Adipocyte (in vitro differentiated cells): ENCODE measurements around the gene F2RL3.

Source experiments
- DNase-seq: peaks from one replicate; pipeline ENCODE4 v3.0.0-alpha.2; 2015; ENCODE audit warnings: low read depth
- H3K27me3 ChIP-seq: replicated peaks from 2 replicates; pipeline ENCODE4 v1.7.0; 2013; ENCODE audit warnings: mild to moderate bottlenecking, low read length, moderate library complexity; ENCODE audit not compliant: control insufficient read depth, insufficient read depth
- H3K36me3 ChIP-seq: 2 replicates; pipeline ENCODE4 v1.7.0; 2013; ENCODE audit warnings: low read length, mild to moderate bottlenecking, moderate library complexity; ENCODE audit not compliant: control insufficient read depth, insufficient read depth, severe bottlenecking
- H3K4me1 ChIP-seq: 2 replicates; pipeline ENCODE4 v1.7.0; 2013; ENCODE audit warnings: mild to moderate bottlenecking, low read length, moderate library complexity; ENCODE audit not compliant: control insufficient read depth, insufficient read depth
- H3K4me3 ChIP-seq: 2 replicates; pipeline ENCODE4 v1.7.0; 2013; ENCODE audit warnings: mild to moderate bottlenecking, low read length, moderate library complexity
- H3K9ac ChIP-seq: 2 replicates; pipeline ENCODE4 v1.7.0; 2013; ENCODE audit warnings: mild to moderate bottlenecking, low read length, moderate library complexity
- H3K9me3 ChIP-seq: 2 replicates; pipeline ENCODE4 v1.7.0; 2013; ENCODE audit warnings: mild to moderate bottlenecking, low read length, moderate library complexity; ENCODE audit not compliant: control insufficient read depth

F2RL3 gene

DNA sequence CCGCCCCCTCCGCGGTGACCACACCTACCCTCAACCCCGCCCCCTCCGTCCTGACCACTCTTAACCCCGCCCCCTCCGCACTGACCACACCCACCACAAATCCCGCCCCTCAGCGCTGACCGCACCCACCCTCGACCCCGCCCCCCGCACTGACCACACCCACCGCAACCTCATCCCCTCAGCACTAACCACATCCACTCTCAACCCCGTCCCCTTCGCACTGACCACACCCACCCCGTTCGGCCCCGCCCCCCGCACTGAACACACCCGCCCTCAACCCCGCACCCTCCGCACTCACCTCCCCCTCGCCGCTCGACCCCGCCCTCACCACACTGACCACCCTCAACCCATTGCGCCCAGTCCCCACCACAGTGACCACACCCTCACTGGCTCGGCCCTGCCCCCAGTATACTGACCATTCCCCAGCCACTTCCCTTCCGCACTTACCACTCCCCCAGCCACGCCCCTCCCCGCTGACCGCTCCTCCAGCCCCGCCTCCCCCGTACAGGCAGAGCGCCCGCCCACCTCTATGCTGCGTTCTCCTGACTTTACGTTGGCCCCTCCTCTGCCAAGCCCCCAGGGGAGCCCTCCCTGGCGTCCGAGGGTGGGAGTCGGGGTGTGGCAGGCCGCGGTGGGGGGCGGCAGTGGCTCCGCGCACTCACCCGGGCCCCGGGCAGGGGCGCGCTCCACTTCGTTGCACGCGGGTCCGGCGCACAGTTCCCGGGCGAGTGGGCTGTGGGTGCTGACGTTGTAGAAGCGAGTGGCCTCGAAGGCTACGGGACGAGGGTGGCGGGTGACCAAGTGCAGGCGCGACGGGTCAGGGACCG is 8.4 kb downstream of the F2RL3 start:
- Histone ChIP-seq H3K36me3 (no peaks in the 10 kb centered on the region), H3K4me3 (peak overlapping the region; percentile 61), H3K4me1 (peaks cover 5% of the 10 kb centered on the region), H3K9me3 (no peaks in the 10 kb centered on the region), H3K9ac (peak overlapping the region; percentile 10), H3K27me3 (peaks cover 22% of the 10 kb centered on the region)
- DNase-seq: peak; percentile 96

GRCh38 chr19:16897856-16898161 is 9.0 kb downstream of the F2RL3 start:
- peaks cover 5% of the 10 kb centered on the region for H3K4me1 ChIP-seq
- no peak for DNase-seq
- peak overlapping the region; percentile 10 for H3K9ac ChIP-seq
- H3K9me3 ChIP-seq: no peaks in the 10 kb centered on the region
- H3K4me3 ChIP-seq: peak overlapping the region; percentile 61
- H3K27me3 ChIP-seq: peaks cover 18% of the 10 kb centered on the region
- no peaks in the 10 kb centered on the region for H3K36me3 ChIP-seq

DNA sequence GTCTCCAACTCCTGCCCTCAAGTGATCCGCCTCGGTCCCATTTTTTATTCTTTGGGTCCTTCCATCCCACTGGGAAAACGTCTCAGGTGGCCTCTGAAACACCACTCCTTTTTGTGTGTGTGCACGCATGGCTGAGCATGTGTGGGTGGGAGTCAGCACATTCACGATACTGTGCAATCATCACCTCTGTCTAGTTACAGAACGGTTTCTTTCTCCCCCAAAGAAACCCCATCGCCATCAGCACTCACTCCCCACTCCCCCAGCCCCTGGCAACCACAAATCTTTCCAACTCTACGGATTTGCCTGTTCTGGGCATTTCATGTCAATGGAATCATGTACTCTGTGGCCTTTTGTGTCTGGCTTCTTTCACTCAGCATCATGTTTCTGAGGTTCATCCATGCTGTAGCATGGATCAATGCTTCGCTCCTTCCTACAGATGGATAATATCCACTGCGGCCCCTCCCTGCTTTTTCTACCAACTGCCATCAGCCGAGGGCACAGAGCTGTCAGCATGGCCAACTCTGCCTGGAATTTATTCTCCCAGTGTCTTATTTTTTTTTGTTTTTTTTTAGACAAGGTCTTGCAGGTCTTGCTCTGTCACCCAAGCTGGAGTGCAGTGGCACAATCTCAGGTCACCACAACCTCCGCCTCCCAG is 9.7 kb downstream of the F2RL3 start:
- peaks cover 5% of the 10 kb centered on the region for H3K4me1 ChIP-seq
- peaks cover 24% of the 10 kb centered on the region for H3K27me3 ChIP-seq
- no peak overlapping the region for H3K4me3 ChIP-seq
- DNase-seq: no peak
- no peaks in the 10 kb centered on the region for H3K36me3 ChIP-seq
- no peaks in the 10 kb centered on the region for H3K9me3 ChIP-seq
- no peak overlapping the region for H3K9ac ChIP-seq

- no peaks in the 10 kb centered on the region for H3K9me3 ChIP-seq
- peak; percentile 51 for DNase-seq
Observed at GRCh38 chr19:16899566-16900075, 10.8 kb downstream of the F2RL3 start.

GRCh38 chr19:16901491-16902175 is 12.8 kb downstream of the F2RL3 start:
- peaks cover 18% of the 10 kb centered on the region for H3K27me3 ChIP-seq
- H3K9me3 ChIP-seq: no peaks in the 10 kb centered on the region
- DNase-seq: no peak
- no peaks in the 10 kb centered on the region for H3K36me3 ChIP-seq
- peaks cover under 1% of the 10 kb centered on the region for H3K4me1 ChIP-seq
- H3K4me3 ChIP-seq: no peak overlapping the region
- H3K9ac ChIP-seq: no peak overlapping the region

More at GRCh38 chr19:16899566-16900075, 10.8 kb downstream of the F2RL3 start:
- no peak overlapping the region for H3K9ac ChIP-seq
- H3K4me3 ChIP-seq: no peak overlapping the region
- peaks cover 5% of the 10 kb centered on the region for H3K4me1 ChIP-seq
- peaks cover 20% of the 10 kb centered on the region for H3K27me3 ChIP-seq
- H3K36me3 ChIP-seq: no peaks in the 10 kb centered on the region

- Histone ChIP-seq H3K4me3 (no peak overlapping the region), H3K9ac (no peak overlapping the region), H3K27me3 (peaks cover 18% of the 10 kb centered on the region), H3K36me3 (no peaks in the 10 kb centered on the region), H3K9me3 (no peaks in the 10 kb centered on the region), H3K4me1 (no peaks in the 10 kb centered on the region)
- DNase-seq: no peak
Observed at GRCh38 chr19:16902545-16902944, 13.7 kb downstream of the F2RL3 start.

DNA sequence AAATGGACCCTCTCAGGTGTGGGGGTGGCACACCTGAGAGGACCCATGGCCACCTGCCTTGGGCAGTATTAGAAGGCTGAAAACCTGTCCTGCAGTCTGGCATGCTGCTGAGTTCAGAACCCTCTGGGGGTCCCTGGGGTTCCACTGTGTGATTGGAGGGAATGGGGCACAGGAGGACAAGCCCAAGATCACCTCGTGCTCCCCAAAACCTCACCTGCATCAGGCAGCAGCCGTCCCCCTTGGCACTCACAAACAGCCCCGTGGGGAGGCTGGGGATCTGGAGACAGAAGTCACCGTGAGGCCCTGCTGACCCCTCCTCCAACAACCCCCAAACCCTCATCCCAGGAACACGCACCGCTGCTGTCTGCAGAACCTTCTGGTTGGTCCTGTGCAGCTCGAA is 14.5 kb downstream of the F2RL3 start:
- Histone ChIP-seq H3K9me3 (no peaks in the 10 kb centered on the region), H3K36me3 (no peaks in the 10 kb centered on the region), H3K9ac (no peak overlapping the region), H3K4me1 (no peaks in the 10 kb centered on the region), H3K4me3 (no peak overlapping the region), H3K27me3 (peaks cover 18% of the 10 kb centered on the region)
- no peak for DNase-seq

DNA sequence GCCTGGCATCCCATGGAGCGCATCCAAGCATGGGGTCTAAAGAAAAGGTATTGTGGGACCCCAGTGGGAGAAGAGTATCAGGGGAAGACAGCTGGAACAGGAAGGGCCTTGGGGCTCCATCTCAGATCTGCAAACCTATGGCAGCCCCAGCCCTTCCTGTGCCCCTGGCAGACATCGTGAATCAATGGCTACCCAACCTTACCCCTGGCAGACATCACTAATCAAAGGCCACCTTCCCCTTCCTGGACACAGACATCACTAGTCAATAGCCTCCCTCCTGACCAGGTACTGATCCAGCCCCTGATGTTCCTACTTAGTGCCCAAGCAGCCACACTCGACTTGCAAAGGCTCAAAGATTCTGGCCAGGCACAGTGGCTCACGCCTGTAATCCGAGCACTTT is 15.8 kb downstream of the F2RL3 start:
- H3K27me3 ChIP-seq: peaks cover 18% of the 10 kb centered on the region
- no peak overlapping the region for H3K4me3 ChIP-seq
- no peaks in the 10 kb centered on the region for H3K4me1 ChIP-seq

DNA sequence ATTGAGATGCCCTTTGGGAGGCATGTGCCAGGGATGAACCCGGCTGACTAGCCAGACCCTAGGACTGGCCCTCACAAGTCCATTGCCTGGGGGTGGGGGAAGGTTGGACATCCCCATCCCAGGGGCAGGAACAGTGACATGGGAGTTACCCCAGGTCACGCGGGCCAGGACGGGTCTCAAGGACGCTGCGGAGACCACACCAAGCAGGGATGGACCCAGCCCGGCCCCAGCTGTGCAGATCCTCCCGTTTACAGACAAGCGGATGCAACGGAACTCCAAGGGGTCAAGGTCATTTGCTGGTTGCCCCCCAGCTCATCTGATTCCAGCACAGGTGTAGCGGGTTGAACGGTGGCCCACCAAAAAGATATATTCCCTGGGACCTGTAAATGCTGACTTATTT is 20.0 kb downstream of the F2RL3 start:
- H3K4me3 ChIP-seq: no peak overlapping the region
- H3K36me3 ChIP-seq: no peaks in the 10 kb centered on the region
- H3K9ac ChIP-seq: no peak overlapping the region
- H3K27me3 ChIP-seq: peaks cover 5% of the 10 kb centered on the region
- peaks cover 20% of the 10 kb centered on the region for H3K9me3 ChIP-seq
- H3K4me1 ChIP-seq: no peaks in the 10 kb centered on the region
- DNase-seq: no peak

More for the DNA sequence above, 15.8 kb downstream of the F2RL3 start:
- H3K9me3 ChIP-seq: no peaks in the 10 kb centered on the region
- H3K36me3 ChIP-seq: no peaks in the 10 kb centered on the region
- no peak for DNase-seq
- H3K9ac ChIP-seq: no peak overlapping the region

GRCh38 chr19:16911046-16911445 is 22.2 kb downstream of the F2RL3 start:
- no peak overlapping the region for H3K4me3 ChIP-seq

DNA sequence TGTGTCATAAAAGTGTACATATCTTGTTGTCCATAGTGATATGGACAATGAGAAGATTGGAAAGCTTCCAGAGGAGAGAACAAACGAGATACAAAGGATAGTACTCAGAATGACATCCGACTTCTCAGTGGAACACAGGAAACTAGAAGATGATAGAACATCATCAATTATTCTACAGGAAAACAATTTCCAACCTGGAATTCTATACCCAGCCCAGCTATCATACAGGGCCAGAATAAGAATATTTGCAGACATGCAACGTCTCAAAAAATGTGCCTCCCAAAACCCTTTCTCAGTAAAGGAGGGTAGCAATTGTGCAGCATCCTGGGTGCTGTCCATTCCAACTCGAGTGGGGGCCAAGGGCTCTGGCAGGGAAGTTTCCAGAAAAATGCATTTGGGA is 24.0 kb downstream of the F2RL3 start:
- Histone ChIP-seq H3K36me3 (no peaks in the 10 kb centered on the region), H3K4me3 (no peak overlapping the region), H3K27me3 (peaks cover 8% of the 10 kb centered on the region), H3K9me3 (peaks cover 31% of the 10 kb centered on the region), H3K4me1 (no peaks in the 10 kb centered on the region), H3K9ac (no peak overlapping the region)
- DNase-seq: no peak

More at GRCh38 chr19:16911046-16911445, 22.2 kb downstream of the F2RL3 start:
- Histone ChIP-seq H3K4me1 (no peaks in the 10 kb centered on the region), H3K9ac (no peak overlapping the region), H3K27me3 (no peaks in the 10 kb centered on the region), H3K36me3 (no peaks in the 10 kb centered on the region), H3K9me3 (peaks cover 31% of the 10 kb centered on the region)
- no peak for DNase-seq
